Natural killer cell (primary cell): ENCODE results near the gene ZDHHC9. TPM values are rescaled to one million over a fixed set of nuclear protein-coding genes. Genes with fewer than 3 reads are reported as not detected.

Source experiments
- ATAC-seq, 3 donors: fragments of 150-1000 bp in 2 of 3; fragments of 200-7000 bp in 1 of 3; cut with Tn5 transposase; 1 replicate in 1 of 3; 2 replicates in 2 of 3; pipeline ENCODE4 v1.10.0; 2021; ENCODE audit warnings: mild to moderate bottlenecking in 2 of 3, moderate library complexity in 2 of 3
- DNase-seq, 2 donors: peaks; one replicate each; pipeline versions ENCODE4 v3.0.0 to v3.0.0-alpha.2; 2013 to 2021; ENCODE audit warnings: mixed read lengths in 1 of 2
- H3K27ac ChIP-seq: one replicate; pipeline ENCODE4 v1.5.1; 2013; ENCODE audit warnings: mild to moderate bottlenecking, low read length
- H3K27me3 ChIP-seq: one replicate; pipeline ENCODE4 v1.6.1; 2013; ENCODE audit warnings: low read length; ENCODE audit not compliant: control insufficient read depth, insufficient read depth
- H3K36me3 ChIP-seq: one replicate; pipeline ENCODE4 v1.6.1; 2013; ENCODE audit warnings: low read length; ENCODE audit not compliant: control insufficient read depth, insufficient read depth
- H3K4me1 ChIP-seq: one replicate; pipeline ENCODE4 v1.6.1; 2013; ENCODE audit warnings: low read length; ENCODE audit not compliant: control insufficient read depth, insufficient read depth
- H3K4me3 ChIP-seq: one replicate; pipeline ENCODE4 v1.5.1; 2013; ENCODE audit warnings: low read length
- H3K9me3 ChIP-seq: one replicate; pipeline ENCODE4 v1.6.1; 2013; ENCODE audit warnings: low read length; ENCODE audit not compliant: control insufficient read depth, insufficient read depth
- H3K27ac Mint-ChIP-seq, 2 donors: one replicate each; pipeline ENCODE4 v1.8.0; 2022; ENCODE audit warnings: mild to moderate bottlenecking in 2 of 2, mixed read lengths in 2 of 2, moderate library complexity in 1 of 2
- H3K27me3 Mint-ChIP-seq, 2 donors: one replicate each; pipeline ENCODE4 v1.8.0; 2022; ENCODE audit warnings: low read depth in 2 of 2, mixed read lengths in 2 of 2
- H3K36me3 Mint-ChIP-seq: one replicate; pipeline ENCODE4 v1.8.0; 2022; ENCODE audit warnings: mixed read lengths
- H3K4me1 Mint-ChIP-seq, 2 donors: one replicate each; pipeline ENCODE4 v1.8.0; 2022; ENCODE audit warnings: mixed read lengths in 2 of 2
- H3K4me3 Mint-ChIP-seq: one replicate; pipeline ENCODE4 v1.8.0; 2022; ENCODE audit warnings: mild to moderate bottlenecking, moderate library complexity, mixed read lengths
- H3K9me3 Mint-ChIP-seq, 2 donors: one replicate each; pipeline ENCODE4 v1.8.0; 2022; ENCODE audit warnings: mixed read lengths in 2 of 2
- CTCF ChIP-seq: fragments of 200-600 bp; IDR thresholded peaks from one replicate; pipeline ENCODE4 v1.8.0; 2022; ENCODE audit warnings: antibody characterized with exemption
- WGBS: methylation state at CpG from one replicate; pipeline ENCODE4 v1.1.7; 2013; ENCODE audit warnings: missing lambda C conversion rate; ENCODE audit not compliant: insufficient coverage; 5-methylcytosine and 5-hydroxymethylcytosine counted together
- intact Hi-C: fragments of 100-400 bp; cut with micrococcal nuclease; formaldehyde crosslinking; loops from one replicate; pipeline ENCODE4 v1.14.2; 2022
- total RNA-seq, 4 donors: library from RNA; stranded (reverse); fragments of 120-200 nt in 1 of 4; gene quantifications; one replicate each; pipeline versions ENCODE4 v1.2.3 to v1.2.4, GENCODE V29; 2013 to 2022

The ZDHHC9 gene
- total RNA-seq, 3 donors from 2014 or later (not counting 1 experiment from before 2014, with no cell fraction given), result 1.0 to 3.0 (median 2.1) TPM

- 32% methylated on average over 9 of the region's 9 CpGs for WGBS
- TF ChIP-seq CTCF, result no peak
- Histone ChIP-seq H3K9me3 (no peaks in the 10 kb centered on the region), H3K4me1 (peaks cover 63% of the 10 kb centered on the region), H3K36me3 (no peaks in the 10 kb centered on the region), H3K4me3 (no peak overlapping the region), H3K27me3 (no peaks in the 10 kb centered on the region), H3K27ac (peak overlapping the region; percentile 68)
- DNase-seq, result peak in 1 of 2 donors; percentile 21
- Mint-ChIP-seq H3K27me3 (no peaks in the 10 kb centered on the region), H3K4me3 (peak overlapping the region; percentile 53), H3K36me3 (no peaks in the 10 kb centered on the region), H3K4me1 (peaks cover 50 to 59% of the 10 kb centered on the region in 2 donors), H3K27ac (peak overlapping the region; percentile 85 to 87), H3K9me3 (no peaks in the 10 kb centered on the region)
- ATAC-seq, result no peak
- intact Hi-C loops, result loop anchor here (1.0 kb wide), 1 partner anchor 9 kb away; no protein-coding TSS in a partner anchor
These were observed 83.5 kb downstream of the ZDHHC9 start for GRCh38 chrX:129760155-129760554.

- H3K36me3 Mint-ChIP-seq, result no peaks in the 10 kb centered on the region
- Histone ChIP-seq H3K27me3 (no peaks in the 10 kb centered on the region), H3K9me3 (no peaks in the 10 kb centered on the region), H3K4me1 (peaks cover 68% of the 10 kb centered on the region), H3K4me3 (no peak overlapping the region), H3K36me3 (no peaks in the 10 kb centered on the region), H3K27ac (peak overlapping the region; percentile 68)
- H3K27me3 Mint-ChIP-seq, result no peaks in the 10 kb centered on the region
- intact Hi-C loops, result loop anchor here (1.0 to 2.0 kb wide), 2 partner anchors 10 to 21 kb away; no protein-coding TSS in a partner anchor
- H3K4me1 Mint-ChIP-seq, result peaks cover 55 to 64% of the 10 kb centered on the region in 2 donors
- peak; percentile 71 to 84 (median 76) for ATAC-seq
- peak overlapping the region; percentile 53 for H3K4me3 Mint-ChIP-seq
- H3K9me3 Mint-ChIP-seq, result no peaks in the 10 kb centered on the region
- DNase-seq, result peak; percentile 47 to 81
- H3K27ac Mint-ChIP-seq, result peak overlapping the region; percentile 85 to 87
- 6% methylated on average over 14 of the region's 14 CpGs for WGBS
- TF ChIP-seq CTCF, result no peak
These were observed 84.1 kb downstream of the ZDHHC9 start for GRCh38 chrX:129759576-129760061.

GRCh38 chrX:129755779-129756650, 87.7 kb downstream of the ZDHHC9 start:
- no peaks in the 10 kb centered on the region for H3K9me3 ChIP-seq
- Mint-ChIP-seq H3K4me3 (peak overlapping the region; percentile 73), H3K4me1 (peaks cover 82 to 83% of the 10 kb centered on the region in 2 donors), H3K9me3 (no peaks in the 10 kb centered on the region), H3K27ac (peak overlapping the region; percentile 82 to 88), H3K36me3 (no peaks in the 10 kb centered on the region), H3K27me3 (no peaks in the 10 kb centered on the region)
- H3K36me3 ChIP-seq, result no peaks in the 10 kb centered on the region
- H3K27me3 ChIP-seq, result no peaks in the 10 kb centered on the region
- H3K4me1 ChIP-seq, result peaks cover 83% of the 10 kb centered on the region
- peak in 1 of 2 donors; percentile 59 for DNase-seq
- intact Hi-C loops, result loop anchor here (2.0 kb wide), 1 partner anchor 67 kb away; no protein-coding TSS in a partner anchor
- 34% methylated on average over 18 of the region's 18 CpGs for WGBS
- peak overlapping the region; percentile 76 for H3K27ac ChIP-seq
- peak in 2 of 3 donors; percentile 25 to 55 for ATAC-seq
- no peak for TF ChIP-seq CTCF
- H3K4me3 ChIP-seq, result peak overlapping the region; percentile 10
